ACHN (cell line): ENCODE data around the gene NBEAL2.

Source experiments
- DNase-seq: peaks from one replicate; pipeline ENCODE4 v3.0.0-alpha.2; 2015
- in situ Hi-C: cut with HindIII; loops from 2 replicates; pipeline ENCODE4 v1.10.0; 2017; ENCODE audit warnings: low sequenced_read_pairs, low pct_ligation_motif_present, low pct_unique_long_range_greater_than_20kb

The NBEAL2 gene

GRCh38 chr3:47057212-47057671, 77.8 kb downstream of the NBEAL2 start:
- DNase-seq = no peak
- in situ Hi-C loops = no loop called here
